Activated CD4-positive, alpha-beta T cell treated with anti-CD3 and anti-CD28 coated beads, Interleukin-2, amount 50 U/mL, for 4 hours (primary cell): ENCODE data around the gene CGGBP1.
"Not testable (repeated sequence)": the region's sequence is repeated elsewhere in the genome, so short reads cannot be mapped to it uniquely, and the experiment has no call there.

Experiments
- DNase-seq, 2 experiments: peaks; one replicate each; pipeline ENCODE4 v3.0.0-alpha.2; 2020

The CGGBP1 gene

GRCh38 chr3:88033808-88034207, 25.0 kb downstream of the CGGBP1 start:
- no peak for DNase-seq

GRCh38 chr3:88033079-88033478, 25.7 kb downstream of the CGGBP1 start:
- no peak for DNase-seq

DNA sequence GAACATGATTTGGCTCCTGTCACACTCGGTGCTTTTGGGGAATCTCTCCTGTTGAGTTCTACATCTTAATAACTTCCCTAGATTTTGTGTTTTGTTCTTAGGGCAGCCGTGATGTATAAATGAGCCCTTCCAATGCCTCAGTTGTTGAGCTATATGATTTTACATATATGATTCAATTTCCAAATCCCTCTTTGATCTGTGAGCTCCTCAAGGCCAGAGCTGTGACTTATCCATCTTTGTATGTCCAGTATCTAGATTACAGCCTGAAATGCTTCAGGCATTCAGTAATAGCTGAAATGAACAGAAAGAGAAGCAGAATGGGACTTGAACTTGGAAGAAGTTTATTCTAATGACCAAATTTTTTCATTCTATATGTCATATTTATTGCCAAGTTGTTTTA, 26.6 kb downstream of the CGGBP1 start:
- DNase-seq: no peak

DNA sequence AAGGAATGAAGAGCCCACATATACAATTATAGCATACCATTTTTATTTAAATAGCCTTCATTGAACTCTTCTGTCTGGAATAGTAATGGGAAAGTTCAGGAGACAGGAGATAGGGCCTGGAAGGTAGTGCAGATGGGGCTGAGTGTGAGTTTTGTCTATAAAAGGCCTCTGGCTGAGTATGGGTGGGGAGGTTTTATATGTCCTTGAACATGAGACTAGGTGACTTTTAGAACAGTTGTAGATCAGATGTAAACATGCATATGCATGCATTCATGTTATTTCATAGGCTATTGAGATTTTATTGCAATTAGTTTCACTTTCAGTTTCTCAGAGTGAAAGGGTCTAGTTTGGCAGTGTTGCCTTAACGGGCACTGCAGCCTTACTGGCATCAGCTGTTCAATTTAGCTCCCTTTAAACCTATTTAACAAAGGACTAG, 27.1 kb downstream of the CGGBP1 start:
- DNase-seq: peak in 1 of 2 experiments; percentile 5

DNA sequence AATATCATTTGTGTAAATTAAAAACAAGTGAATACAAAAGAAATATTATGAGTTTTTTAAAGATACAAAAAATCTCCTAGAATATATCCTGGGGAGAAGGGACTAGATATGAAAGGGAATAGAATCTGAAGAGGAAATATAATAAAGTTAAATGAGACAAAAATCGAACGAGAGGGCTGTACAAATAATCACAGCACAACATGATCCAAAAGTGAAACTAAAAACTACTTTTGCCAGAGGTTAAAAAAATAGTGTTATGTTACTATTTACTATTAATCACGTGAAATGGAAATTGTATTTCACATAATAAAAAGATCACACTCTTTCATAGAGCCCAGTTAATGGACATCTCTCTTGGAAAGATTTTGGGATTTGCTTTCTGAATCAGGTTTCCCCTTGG, 28.6 kb downstream of the CGGBP1 start:
- DNase-seq: no peak

- no peak for DNase-seq
These were observed 29.9 kb downstream of the CGGBP1 start for GRCh38 chr3:88028876-88029275.

- no peak for DNase-seq
These were observed 33.7 kb downstream of the CGGBP1 start for GRCh38 chr3:88025001-88025552.

DNA sequence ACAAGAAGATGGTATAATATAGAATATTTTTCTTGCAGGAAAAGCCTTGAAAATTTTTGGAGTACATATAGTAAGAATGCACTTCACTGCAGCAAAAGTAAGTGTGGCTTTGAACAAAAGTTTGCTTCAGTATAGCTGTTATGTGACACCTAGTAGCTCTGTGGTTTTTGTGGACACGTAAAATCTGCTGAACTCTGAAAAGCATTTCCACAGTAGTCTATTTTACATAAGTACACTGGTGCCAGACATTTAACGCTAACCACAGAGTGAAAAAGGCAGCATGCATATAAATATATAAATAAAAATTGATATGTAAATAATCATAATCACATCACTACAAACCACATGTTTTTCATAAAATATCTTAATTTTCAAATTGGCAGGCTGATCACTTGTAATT, 39.8 kb downstream of the CGGBP1 start:
- no peak for DNase-seq

DNA sequence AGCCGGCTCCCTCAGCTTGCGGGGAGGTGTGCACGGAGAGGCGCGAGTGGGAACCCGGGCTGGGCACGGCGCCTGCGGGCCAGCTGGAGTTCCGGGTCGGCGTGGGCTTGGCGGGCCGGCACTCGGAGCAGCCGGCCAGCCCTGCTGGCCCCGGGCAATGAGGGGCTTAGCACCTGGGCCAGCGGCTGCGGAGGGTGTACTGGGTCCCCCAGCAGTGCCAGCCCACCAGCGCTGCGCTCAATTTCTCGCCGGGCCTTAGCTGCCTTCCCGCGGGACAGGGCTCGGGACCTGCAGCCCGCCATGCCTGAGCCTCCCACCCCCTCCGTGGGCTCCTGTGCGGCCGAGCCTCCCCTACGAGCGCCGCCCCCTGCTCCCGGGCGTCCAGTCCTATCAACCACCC, 43.1 kb downstream of the CGGBP1 start:
- DNase-seq: not testable (repeated sequence)

DNA sequence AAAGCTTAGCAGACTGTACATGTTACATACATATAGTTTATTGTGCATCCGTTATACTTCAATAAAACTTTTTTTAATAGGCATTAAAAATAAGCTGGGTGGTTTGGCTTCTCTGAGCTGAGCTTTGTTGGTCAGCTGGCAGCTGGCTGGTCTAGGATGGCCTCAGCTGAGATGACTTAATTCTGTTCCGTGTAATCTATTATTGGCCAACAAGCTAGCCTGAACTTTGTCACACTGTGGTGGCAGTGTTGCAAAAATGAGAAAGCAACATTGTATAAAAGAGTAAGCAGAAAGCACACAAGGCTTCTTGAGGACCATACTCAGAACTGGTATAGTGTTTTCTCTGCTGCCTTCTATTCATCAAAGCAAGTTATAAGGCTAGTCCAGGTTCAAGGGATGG, 45.2 kb downstream of the CGGBP1 start:
- no peak for DNase-seq

GRCh38 chr3:88010810-88011209, 48.0 kb downstream of the CGGBP1 start:
- DNase-seq: no peak

DNA sequence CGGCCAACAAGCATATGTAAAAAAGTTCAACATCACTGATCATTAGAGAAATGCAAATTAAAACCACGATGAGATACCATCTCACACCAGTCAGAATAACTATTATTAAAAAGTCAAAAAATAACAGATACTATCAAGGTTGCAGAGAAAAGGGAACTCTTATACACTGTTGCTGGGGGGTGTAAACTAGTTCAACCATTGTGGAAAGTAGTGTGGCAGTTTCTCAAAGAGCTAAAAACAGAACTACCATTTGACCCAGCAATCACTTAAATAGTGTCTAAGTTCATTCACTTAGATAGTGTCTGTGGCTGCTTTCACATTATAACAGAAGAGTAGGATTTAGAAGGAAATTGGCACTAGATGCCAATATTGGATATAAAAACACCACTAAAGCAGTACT, 49.7 kb downstream of the CGGBP1 start:
- no peak for DNase-seq

- DNase-seq: no peak
These were observed 53.7 kb downstream of the CGGBP1 start for GRCh38 chr3:88005066-88005465.

DNA sequence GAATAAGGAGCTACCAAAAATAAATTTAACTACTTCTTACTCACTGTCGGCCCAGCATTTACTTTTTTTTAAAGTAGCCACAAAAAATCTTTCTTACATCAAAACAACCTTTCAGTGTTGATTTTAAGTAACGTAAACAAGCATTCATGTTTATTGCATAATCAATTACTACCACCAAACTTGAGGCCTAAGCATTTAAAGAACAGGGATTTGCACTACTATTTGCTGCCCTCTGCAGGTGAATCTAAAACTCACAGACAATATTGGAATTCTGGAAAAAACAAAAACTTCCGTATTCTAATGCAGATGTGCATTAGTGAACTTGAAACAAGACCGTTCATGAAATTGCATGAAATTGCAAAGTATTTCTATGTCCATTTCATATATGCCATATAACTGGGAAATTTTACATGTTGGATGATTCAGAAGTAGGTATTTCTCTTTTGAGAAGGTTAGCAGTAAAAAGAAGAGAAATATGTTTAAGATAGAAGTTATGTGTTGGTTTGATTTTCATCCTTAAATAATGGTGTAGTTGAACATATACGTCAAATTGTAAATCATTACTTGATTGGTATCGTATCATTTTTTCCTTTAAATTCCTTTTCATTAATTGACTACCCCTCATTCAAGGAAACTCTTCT, 55.6 kb downstream of the CGGBP1 start:
- DNase-seq: no peak

GRCh38 chr3:88002448-88002847, 56.4 kb downstream of the CGGBP1 start:
- DNase-seq: no peak
